HG02840 (cell line): ENCODE data around the gene SERTAD2.
A peak's percentile ranks its signal among the peaks of the same experiment; 100 is the strongest.

ENCODE experiments used
- ATAC-seq: cut with Tn5 transposase; IDR thresholded peaks from one replicate; pipeline ENCODE4 v1.9.1; 2021; ENCODE audit warnings: mild to moderate bottlenecking, moderate library complexity, moderate number of reproducible peaks; ENCODE audit not compliant: unreplicated experiment, low FRiP score

Gene SERTAD2

DNA sequence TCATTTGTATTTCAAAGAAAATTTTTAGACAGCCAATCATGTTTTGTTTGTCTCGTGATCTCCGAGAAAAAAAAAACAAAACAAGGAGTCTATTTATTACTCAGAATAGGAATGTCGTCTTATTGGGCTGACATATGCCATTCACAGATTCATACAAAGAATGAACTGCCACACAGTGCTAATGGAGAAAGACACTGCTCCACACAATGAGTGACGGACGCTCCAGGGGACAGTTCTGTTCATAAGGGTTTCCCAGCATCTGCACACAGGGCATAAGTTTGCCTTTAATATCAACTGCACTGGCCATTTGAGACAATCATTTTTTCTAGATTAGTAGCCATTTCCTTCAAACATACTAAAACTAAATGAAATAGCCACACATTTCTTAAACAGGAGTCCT is 3.4 kb downstream of the SERTAD2 start:
- no peak for ATAC-seq

DNA sequence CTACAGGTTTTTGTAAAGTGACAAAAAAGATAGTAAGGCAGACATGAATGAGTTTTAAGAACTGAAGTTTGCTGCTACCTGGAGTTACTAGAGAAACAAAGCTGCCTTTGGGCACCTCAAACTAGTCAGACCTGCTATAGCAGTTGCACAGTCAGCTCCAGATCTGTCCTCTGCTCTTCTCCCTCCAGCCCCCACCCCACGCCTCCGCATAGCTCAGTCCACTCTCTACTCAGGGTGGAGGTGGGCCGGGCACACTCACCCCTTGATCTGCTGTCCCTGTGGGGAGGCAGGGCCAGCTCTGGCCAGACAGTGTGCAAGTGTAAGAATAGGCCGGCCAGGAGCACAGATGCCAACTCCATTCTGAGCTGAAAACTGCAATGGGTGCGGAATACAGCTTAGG is 4.1 kb downstream of the SERTAD2 start:
- no peak for ATAC-seq

DNA sequence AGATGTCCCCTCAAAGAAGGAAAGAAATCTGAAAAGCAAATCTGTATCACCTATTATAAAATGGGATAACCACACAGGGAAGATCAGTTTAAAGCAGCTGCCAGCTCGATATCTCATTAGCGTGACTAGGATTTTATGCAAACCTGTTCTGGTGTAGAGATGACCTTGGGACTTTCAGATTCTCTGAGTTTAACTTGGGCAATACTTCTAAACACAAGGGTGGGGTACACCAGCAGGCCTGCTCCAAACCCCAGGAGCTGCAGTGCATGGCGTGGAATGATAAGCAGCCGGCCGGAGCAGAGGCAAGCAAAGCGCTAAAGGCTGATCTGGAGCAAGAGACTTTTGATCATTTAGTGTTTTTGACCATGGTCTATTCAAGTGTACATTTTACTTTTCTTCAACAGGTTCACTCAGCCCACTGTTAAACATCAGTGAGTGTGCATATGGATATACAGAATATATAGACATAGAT is 4.7 kb downstream of the SERTAD2 start:
- no peak for ATAC-seq

GRCh38 chr2:64646007-64646880 is 7.5 kb downstream of the SERTAD2 start:
- no peak for ATAC-seq

DNA sequence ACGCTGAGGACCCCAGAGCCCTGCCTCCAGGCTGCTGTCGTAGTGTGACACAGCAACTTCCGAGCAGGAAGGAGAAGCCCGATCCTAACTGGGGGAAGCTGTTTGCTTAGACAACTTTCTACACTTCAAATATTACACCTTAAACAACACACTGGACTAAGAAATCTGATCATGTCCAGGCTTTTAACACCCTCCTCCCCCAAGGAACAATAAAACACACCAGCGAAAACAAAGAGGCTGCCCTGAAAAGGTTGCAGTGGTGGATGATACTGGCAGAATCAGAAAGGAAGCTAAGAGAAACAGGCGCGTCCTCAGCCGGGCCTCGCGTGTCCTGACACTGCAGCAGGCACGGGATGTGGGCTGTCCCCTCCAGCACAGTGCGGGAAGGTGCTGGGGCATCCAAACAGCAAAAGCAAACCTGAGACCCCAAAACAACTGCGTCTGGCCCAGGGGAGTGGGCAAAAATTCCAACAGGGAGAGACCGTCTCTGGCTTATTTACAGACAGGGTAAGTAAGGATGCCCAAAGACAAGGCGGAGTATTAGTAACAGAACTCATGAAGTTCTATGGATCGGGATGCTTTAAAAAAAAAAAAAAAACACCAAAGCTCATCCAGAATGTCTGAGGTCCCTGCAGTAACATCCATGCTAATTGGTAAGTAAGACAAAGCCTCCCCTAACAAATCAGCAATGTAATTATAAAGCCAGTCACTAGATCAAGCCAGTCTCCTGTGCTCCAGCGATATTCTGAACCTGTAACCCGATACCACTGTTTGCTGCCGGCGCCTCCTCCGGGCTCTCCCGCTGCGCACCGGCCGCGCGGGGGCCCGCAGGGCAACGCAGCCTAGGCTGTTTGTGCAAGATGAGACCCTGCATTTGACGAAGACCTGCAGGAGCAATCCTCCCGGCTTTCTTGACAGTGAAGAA is 9.0 kb downstream of the SERTAD2 start:
- peak; percentile 43 for ATAC-seq

- ATAC-seq = no peak
Measured at GRCh38 chr2:64643838-64644457, 9.8 kb downstream of the SERTAD2 start.

DNA sequence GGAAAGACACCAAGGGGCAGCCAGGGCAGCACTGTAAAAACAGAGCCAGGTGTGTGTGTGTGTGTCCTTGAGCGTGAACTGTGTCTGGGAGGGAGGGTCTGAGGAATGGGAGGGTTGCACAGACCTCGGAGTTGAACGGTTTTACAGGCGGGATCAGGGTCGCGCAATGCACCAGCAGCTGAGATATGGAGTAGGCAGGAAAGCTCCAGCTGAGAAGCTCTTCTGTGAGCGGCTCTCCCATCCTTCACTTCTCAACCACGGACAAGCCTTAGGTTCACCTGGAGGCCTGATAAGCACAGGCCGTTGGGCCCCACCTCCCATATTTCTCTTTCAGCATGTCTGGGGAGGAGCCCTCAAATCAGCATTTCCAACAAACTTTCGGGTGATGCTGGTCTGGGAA is 12.1 kb downstream of the SERTAD2 start:
- no peak for ATAC-seq

DNA sequence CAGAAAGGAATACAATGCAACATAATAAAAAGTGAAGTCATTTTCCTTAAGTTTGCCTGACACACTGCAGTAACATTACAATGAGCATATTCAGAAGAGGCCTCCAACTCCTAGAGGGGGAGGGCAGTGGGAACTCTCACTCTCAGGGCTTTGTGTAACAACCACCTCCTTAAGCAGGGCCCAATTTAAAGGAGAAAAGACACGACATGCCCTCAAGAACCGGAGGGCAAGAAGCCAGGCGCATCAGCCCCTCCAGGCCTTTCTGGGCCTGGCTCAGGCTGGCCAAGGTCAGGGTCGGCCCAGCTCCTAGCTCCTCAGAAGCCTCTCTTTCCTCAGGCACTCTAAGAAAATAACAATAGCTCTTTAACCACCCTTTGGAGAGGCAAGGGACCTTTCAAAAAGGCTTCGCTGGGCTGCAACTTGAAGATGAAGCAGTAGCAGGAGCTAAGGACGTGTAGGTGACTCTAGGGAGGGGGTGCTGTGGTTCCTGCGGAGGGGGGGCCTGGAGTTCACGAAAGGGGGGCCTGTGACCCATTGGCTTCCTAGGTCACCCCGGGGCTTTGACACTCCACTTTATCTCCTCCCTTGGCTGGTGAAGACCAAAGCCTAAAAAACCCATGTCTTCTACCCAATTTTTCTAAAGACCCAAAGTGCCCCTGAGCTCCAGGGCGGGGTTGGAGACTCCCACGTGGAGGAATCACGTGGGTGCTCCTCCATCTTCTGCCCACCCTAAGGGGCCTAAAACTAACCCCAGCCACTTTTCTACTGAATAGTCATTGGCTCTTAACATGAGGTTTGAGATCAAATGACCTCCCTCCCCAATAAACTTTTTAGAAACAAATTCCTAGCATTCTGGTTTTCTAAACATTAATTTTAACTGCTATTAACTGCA is 13.3 kb downstream of the SERTAD2 start:
- ATAC-seq = no peak

DNA sequence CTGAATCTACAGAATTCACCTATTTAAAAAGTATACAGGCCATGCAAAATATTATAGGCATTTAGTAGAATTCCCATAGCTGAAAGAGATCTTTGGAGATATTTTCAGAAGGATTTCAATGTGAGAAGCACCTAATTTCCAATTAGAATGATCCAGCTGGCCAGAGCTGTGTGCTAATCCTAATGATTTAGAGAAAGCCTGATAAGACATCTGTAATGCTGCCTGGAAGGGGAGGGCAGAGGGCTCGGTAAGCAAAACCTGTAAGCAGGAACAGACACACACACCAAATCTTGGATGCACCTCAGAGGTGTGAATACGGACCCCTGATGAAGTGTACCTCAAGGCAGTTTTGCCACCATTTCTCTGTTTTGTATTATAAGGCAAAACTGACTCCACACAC is 14.0 kb downstream of the SERTAD2 start:
- no peak for ATAC-seq

GRCh38 chr2:64638502-64639120 is 15.1 kb downstream of the SERTAD2 start:
- ATAC-seq = no peak

GRCh38 chr2:64637931-64638330 is 15.8 kb downstream of the SERTAD2 start:
- ATAC-seq = no peak

DNA sequence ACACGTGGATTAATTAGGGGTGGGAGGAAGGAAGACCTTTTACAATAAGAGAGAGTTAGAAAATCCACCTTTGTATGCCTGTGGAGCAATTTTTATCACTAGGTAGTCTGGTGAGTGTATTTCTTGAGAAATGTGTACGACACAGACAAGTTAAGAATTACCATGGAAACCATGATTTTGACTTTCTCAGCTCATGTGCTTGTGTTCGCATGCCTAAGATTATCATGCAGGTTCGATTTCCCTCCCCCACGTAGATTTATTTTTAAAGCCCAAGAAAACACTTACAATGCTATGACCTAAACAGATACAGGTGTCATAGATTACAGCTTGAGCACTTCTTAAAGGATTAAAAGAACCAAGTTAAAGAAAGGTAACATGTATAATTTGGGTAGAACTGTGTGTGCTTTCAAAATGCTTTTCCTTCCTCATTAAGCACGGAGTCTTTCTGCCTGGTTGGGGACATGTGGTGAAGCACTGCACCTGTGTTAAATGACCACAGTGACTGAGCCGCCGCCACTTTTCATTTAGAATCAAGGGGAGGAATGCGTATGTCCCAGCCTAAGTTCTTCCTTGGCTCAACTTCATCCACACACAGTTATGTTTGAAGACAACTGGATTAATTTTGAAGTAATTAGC is 16.6 kb downstream of the SERTAD2 start:
- peak; percentile 39 for ATAC-seq

DNA sequence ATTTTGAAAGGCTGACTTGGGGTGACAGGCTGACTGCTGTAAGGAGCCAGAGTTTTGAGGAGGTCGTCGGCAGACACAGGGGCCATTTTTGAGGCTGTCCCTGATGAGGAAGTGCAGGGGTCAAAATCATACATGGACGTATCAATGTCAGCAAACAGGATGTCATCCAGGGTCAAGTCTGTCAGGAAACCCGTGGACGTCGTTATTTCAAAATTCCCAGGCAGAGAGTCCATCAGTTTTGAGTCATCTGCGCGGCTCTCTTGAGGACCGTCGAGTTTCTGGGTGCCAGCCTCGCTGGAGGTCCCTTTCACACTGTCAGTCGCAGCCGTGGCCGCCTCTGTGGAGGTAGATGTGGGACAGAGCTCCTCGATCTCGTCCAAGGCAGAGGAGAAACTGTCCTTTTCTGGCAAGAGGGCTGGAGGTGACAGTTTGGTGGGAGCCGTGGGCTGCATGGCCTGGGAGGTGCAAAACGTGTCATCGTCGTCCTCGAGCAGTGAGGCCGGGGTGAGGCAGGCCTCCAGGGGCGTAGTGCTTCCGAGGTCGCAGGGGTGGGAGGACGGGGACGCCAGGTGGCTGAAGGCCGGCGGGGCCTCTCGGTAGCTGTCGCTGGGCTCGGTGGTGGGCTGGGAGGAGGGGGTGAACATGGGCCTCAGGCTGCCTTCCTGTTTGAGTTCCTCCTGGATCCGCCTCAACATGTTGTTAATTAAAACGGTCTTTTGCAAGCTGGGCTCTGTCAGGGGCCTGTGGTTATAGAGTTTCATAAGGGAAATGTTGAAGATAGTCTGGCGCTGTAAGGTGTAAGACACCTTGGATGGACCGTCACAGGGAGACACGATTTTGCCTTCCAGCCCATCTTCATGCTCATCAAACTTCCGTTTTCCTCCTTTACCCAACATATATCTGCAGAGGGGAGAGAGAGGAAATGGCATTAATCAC is 17.5 kb downstream of the SERTAD2 start:
- ATAC-seq = peak; percentile 51

GRCh38 chr2:64634345-64635267 is 19.1 kb downstream of the SERTAD2 start:
- ATAC-seq = no peak

DNA sequence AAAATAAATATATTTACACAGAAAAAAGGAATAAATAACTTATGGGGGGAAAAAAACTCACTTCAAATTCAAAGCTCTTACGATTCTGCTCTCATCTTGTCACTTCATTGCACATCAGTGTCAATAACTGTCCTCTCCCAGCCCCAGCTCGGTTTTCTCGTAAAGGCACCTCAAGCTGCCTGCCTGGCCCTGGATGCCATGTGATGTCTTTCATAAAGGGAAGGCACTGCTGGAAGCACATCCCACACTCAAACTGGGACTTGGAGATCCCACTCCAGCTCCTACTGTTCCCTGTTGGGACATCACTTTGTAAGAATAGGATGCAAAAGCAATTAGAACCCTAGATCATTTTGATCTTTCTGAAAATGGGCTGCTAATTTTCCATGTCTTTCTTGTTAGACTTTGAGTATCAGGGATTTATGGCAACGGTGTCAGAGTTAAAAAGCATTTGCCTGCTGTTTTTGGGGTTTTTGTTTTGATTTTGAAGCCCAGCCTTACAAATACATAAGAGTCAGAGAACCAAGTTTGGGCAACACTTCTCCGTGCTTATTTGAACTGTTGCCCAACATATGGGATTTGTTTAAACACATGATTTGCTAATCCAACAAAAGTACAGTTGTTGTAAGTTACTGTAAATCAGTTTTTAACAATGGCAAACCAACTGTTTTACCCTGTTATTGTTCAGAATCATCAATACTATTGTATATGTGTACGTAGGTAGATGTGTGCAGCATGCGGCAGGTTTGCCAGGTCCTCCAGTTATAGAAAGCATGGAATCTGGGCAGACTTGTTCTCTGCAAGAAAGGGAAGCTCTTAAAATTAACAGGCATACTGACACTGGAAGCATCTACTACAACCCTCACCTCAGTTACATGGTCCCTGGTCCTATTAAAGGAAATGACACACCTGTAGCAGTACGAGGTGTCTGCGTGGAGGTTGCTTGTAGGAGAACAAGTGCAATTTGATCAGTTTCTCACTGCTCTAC is 20.6 kb downstream of the SERTAD2 start:
- ATAC-seq = no peak

DNA sequence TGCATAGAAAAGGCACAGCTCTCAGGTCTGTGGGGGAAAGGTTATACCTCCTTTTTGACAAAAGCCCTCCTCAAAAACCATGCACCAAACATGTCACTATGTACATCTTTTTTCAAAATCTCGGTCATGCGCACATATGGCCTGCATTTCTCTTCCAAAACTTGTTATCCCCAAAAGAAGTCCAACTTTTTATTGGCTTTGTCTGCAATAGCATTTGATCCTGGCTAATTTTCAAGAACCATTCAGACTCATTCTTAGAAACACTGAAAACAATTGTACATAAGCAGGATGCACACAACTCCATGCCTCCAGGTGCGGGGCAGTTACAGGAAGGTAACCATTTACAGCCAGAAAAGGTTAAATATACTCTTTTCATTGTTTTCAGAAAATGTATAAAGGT is 21.9 kb downstream of the SERTAD2 start:
- ATAC-seq = no peak
